Activated T-cell treated with anti-CD3 and anti-CD28 coated beads for 1 hour (primary cell): ENCODE measurements around the gene ERBB4.
"Not testable (repeated sequence)": the region's sequence is repeated elsewhere in the genome, so short reads cannot be mapped to it uniquely, and the experiment has no call there.

Experiments
- DNase-seq: peaks from one replicate; pipeline ENCODE4 v3.0.0-alpha.2; 2020; ENCODE audit warnings: low read depth

The ERBB4 gene

DNA sequence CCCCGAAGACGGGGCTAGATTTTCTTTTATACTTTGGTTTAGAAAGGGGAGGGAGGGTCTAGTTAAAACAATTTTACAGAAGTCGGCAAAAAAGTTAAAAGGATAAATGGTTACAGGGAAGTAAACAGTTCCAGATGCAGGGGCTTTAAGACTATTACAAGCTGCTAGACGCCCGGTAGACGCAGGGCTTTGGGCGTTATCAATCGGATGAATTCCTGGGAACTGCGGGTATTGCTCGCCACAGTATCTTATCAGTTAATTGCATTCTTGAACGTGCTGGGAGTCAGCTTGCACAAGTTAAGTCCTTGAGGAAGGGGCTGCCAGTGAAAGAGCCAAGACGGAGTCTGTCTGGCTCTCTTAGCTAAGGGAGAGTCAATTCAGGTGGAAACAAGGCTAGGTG lies 946.6 kb downstream of the ERBB4 start:
- DNase-seq, result not testable (repeated sequence)

DNA sequence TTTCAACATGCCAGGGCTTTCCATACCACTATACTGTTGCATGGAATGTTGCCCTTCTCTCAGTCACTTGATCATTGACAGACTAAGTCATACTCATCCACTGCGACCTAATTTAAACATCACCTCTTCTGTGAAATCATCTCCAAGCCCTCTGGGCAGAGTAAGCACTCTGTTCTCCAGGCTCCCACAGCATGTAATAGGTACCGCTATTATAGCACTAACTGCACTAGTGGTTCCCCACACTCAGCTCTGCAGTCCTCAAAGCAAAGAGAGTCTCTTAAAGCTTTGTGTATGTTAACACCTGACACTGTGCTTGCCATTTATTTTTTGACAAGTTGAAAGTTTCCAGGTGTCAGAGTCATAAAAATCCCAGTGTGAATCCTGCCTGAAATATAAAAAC lies 947.2 kb downstream of the ERBB4 start:
- no peak for DNase-seq

DNA sequence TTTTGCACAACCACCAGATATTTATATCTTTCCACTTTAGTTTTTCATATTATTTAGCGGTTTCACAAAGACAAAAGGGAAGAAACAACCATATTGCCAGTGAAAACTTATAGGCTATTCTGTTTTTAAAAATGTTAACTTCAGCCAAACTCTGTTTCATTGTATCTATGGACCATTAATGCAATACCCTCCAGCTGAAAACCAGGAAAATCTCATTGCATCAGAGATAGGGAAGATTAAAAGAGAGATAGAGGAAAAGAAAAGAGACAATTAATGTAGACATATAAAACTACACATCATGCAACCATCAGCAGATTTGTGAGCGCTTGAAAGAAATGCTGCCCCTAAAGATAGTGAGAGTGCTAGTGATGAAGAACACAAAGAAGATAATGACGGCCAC lies 970.2 kb downstream of the ERBB4 start:
- DNase-seq, result no peak

DNA sequence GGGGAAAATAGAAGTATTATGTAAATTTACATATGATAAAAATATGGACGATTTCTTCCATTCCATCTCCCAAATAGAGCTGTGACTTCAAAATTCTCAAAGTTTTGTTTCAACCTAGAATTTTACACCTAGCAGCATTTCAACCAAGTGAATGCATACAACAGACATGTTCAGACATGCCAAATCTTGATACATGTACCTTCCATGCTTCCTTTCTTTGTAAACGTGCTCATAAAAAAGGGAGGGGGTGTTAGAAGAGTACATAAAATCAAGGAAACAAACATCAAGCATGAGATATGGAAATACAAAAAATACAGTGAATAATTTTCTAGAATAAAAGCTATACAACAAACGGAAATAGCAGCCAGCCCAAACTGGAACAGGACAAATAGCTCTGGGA lies 974.2 kb downstream of the ERBB4 start:
- DNase-seq, result no peak

DNA sequence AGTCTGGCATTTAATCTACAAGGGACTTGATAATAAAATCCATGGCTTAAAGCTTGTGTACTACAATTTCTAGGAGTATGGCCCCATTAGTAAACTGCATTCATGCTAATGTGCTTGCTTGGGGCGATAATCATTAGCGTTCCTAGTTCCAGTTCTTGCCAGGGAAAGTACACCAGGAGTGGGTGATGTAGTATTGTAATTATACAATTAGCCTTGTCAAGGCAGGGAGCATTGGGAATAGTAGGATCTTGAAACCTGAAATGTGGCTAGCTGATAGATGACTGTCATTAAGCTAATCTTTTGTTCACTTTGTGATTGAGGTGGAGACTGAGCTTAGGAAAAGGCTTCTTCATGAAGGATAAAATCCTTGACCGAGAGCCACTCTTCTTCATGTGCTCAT lies 993.0 kb downstream of the ERBB4 start:
- DNase-seq, result no peak

DNA sequence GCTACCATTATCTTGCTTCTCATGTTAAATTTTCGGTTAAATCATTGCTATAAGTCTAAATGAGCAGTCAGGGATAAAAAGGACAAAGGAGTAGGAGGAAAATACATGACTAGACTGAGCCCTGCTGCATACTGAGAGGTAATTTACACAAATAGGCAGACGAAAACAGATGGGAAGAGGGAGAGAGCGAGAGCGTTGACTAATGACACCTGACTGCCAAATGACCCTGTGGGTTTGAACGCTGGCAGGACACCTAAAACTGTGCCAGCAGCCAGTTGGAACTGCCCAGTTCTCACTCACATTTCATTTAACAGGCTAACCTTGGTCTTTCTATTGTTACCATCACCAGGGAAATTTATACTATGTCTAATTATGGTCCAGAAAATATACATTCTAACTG lies 1004.0 kb downstream of the ERBB4 start:
- no peak for DNase-seq

DNA sequence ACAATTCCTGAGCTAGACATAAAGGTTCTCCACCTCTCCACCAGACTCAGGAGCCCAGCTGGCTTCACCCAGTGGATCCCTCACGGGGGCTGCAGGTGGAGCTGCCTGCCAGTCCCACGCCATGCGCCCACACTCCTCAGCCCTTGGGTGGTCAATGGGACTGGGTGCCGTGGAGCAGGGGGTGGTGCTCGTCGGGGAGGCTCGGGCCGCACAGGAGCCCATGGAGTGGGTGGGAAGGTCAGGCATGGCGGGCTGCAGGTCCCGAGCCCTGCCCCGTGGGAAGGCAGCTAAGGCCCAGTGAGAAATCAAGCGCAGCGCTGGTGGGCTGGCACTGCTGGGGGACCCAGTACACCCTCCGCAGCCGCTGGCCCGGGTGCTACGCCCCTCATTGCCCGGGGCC lies 1014.4 kb downstream of the ERBB4 start:
- DNase-seq, result not testable (repeated sequence)

DNA sequence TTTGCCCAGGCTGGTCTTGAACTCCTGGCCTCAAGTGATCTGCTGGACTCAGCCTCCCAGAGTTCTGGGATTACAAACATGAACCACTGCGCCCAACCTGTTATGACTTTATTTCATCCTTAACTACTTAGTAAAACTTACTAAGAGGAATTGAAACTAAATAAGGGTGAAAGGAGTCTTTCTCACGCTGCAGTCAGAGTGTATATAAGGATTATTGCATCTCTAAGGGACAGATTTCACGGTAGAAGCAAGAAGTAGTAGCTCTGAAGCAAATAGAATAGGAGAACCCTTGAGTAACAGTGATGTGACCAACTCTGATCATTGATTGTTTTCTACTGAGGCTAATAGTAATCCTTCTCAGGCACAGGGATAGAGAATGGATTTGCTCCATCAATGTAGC lies 1022.1 kb downstream of the ERBB4 start:
- DNase-seq, result no peak

DNA sequence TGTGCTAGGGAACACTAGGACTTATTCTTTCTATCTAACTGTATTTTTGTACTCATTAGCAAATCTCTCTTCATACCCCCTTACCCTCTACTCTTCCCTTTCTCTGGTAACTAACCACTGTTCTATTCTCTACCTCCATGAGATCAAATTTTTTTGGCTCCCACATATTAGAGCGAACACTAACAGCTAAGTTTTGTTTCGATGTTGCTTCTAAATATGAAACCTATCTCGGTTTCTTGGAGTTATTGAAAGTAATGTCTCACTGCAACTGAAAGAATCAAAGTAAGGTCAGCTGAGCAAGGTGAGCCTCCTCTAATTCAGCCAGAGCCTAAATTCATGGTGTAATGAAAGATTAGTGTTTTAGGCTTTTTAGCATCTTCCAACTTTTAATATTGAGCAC lies 1024.6 kb downstream of the ERBB4 start:
- DNase-seq, result no peak

DNA sequence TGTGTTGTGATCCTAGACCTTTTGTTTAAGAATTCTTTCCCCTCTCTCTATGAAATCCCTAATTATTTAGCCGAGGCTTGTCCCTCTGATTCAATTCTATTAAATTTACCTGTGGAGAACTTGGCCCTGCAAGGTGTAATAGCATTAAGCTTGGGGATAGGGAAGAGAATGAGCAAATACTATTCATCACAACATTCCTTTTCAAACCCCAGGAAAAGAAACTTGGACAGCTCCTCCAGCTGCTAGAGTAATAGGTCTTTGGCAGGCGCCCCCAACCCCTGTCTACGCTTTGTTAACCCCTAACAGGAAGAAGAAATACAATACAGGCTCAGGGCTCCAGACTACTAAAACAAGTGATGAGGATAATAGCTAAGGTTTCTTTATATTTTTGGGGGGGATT lies 1025.2 kb downstream of the ERBB4 start:
- no peak for DNase-seq

DNA sequence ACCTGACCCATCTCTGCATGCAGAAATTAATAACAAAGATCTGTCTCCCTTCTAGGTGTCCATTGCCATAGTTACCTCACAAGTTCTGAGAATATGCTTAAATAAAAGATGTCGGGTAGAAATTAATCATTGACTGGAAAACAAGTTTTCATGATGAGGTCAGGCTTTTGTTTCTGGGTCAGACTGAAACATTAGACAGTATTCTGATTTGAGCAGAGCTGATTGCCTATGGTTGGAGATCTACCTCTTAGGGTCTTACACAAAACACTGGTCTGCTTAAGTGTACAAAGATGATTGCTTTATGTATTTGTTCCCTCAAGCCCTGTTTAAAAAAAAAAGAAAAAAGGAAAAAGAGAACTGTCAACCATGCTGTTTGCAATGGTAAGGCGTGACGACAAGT lies 1025.8 kb downstream of the ERBB4 start:
- no peak for DNase-seq

DNA sequence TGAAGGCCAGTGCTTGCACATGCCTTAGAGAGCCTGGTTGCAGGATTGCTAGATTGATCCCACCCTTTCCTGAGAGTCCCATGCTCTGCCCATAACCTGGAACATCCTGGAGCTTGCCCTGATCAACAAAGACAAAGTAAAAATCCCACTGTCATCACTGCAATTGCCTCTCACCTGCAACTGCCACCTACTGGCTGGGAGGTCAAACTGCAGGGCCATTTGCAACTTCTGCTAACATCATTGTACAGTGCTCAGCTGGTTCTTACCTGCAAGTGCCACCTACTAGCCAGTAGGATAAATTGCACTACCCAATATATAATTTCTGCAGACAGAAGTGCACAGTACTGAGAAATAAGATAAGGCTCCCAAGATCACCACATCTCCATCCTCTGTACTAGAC lies 1034.7 kb downstream of the ERBB4 start:
- DNase-seq, result no peak

DNA sequence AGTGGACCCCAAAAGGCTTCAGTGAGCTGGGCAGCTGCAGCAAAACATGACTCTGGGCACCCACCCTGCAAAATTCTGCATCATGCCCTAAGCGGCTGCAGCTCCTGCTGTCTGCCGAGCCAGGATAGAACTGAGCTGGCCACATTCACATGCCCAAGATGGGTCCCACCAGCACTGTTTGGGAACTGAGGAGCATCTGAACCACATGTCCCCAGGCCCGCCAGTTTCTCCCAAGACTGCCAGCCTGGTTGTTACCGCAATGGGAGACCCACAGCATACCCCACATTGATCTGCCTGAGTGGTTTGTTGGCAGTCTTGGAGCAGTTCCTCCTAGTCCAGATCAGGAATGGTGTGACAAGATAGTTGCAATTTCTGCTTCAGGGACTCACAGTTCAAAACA lies 1035.4 kb downstream of the ERBB4 start:
- no peak for DNase-seq

DNA sequence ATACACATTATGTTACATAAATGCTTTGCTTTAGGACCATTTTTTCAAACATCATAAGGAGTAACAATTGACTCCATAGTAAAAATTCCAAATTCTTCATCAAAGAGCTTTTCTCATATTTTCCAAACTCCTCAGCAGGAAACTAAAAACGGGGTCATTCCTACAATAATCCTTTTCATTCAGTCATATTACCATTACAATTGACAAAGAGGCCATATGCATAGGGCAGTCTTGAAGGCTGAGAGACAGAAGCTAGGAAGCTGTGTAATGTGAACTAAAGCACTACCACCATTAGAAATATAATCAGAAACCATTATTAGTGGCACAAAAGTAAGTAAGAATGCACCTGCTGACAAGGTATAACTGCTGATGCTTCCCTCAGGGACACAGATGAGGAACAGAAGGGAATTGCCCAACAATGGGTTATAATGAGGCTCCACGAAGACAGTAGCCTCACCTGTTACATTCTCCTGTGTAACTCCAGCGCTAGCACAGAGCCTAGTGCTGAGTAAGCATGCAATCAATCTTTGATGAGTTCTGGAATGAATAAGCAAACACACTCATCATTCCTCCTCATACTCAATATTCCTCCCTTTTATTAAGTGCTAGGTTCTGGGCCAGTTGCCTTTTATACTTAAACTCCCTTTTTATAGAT lies 1039.9 kb downstream of the ERBB4 start:
- DNase-seq, result no peak

DNA sequence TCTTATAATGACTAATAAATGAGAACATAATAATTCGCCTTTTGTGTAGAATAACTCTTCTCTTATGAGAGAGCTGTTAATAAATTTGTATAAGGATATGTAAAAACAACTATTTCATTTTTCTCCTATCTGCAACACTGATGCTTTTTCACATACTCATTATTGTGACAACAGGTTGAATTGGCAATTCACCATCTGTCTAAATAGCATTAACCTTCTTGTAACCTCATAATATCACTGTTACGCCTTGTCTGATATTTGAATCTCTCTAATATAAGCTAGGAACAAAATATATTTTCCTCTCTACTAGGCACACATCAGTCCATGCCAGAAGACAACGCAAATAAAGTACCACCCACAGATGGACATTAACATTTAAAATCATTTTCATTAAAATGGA lies 1043.3 kb downstream of the ERBB4 start:
- no peak for DNase-seq

DNA sequence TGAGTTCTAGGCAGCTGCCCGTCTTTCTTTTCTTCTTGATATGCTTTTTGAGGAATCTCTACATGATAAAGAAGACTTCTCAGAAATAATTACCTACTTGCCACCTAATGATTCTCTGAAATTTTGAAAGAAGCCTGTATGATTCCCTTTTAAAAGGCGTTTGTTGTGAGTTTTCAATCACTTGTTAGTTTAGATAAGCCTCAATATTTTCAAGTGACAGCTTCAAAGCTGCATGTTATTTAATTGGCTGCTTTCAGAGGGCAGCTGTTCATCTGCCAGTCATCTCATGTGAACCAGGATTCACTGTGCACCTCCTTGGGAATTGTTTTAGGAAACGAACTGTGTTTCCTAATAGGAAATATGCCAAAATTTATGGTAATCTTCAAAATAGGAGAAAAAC lies 1044.1 kb downstream of the ERBB4 start:
- no peak for DNase-seq

DNA sequence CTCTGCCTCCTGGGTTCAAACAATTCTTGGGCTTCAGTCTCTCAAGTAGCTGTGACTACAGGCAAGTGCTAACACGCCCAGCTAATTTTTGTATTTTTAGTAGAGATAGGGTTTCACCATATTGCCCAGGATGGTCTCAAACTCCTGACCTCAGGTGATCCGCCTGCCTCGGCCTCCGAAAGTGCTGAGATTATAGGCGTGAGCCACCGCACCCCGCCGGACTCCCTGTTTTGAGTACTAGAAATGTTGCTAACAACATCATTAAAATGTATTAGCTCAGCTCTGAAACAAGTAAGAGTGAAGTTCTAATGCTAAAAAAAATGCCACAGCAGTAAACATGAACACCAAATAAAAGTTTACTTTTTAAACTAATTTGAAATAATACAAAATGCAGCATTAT lies 1044.5 kb downstream of the ERBB4 start:
- DNase-seq, result no peak

DNA sequence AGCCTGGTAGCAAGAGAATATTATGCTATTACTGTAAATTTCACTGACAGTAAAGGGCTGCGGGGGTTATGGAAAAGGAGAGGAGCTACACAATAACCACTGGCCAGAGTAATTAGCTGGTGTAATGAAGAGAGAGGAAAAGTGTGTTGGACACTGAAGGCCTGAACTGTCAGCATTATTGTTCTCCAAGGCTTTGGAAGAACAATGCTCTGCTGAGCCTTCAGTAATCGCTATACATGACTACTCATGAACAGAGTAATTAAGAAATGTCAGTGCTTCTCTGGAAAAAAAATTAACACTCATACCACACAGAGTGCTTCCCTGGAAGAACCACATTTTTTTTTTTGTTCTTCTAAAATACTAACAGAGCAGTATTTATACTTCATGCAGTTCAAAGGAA lies 1050.9 kb downstream of the ERBB4 start:
- no peak for DNase-seq

DNA sequence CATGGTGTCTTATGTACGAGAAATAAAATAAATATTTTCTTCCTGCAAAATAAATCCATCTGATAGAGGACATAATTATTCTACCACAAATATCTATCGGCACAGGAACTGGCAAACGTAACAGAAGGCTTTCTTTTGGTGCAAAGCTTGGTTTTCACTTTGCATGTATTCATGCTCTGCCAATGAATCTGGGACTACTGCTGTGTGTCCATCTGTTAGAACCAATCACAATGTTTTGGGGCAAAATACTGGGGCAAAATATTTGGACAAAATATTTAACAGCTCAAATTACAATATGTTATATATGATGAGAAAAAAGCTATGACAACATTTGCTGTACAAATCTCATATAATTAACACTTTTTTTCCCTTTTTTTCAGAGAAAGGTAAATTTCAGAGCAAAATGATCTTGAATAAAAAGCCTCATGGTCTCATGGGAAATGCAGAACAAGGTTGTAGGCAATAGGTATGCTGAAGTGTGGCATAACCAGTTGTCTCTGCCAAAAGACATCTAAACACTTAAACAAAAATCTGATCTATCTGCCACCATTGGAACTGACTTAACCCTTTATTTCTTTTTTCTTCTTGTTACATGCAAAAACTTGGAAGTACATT lies 1059.0 kb downstream of the ERBB4 start:
- DNase-seq, result no peak

DNA sequence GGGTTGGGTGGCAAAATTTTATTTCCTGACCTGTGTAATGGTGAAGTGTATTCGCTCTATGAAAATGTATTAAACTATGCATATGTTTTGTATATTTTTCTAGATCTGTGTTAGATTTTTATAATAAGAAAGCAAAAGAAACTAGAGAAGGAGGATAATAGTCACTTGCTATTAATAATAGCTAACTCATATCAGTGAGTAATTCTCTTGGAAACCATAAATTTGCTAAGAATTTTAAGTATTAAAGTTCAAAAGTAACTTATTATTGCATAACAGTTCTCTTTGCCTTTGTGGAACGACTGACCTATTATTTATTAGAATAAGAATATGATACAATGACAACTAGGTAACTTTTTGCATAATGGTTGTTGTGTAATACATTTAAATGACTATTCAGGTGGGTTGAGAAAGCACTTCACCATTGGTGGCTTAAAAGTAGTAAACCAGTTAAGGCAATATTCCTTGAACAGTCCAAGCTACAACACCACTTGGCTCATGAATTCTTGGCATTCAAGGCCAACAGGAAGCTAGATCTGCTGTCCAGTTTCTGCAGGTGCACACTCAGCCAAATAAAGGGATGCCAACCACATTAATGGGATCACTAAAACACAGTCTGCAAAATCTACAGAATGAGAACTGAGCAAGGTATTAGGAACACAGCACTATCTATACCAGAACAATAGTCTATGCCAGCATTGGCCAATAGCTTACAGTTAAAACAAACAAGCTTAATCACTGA lies 1060.9 kb downstream of the ERBB4 start:
- DNase-seq, result no peak

DNA sequence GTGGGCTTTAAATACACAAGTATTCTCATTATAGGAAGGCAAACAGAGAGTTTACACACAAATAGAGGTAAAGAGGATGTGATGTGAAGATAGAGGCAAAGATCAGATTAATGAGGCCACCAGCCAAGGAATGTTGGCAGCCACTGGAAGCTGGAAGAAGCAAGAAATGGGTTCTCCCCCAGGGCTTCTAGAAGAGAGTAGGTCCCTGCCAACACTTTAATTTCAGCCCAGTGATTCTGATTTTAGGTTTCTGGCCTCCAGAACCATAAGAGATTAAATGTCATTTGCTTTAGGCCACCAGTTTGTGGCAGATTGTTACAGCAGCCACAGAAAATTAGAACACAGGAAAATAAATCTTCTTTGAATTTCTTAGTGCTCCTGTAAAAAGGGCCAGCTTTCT lies 1065.5 kb downstream of the ERBB4 start:
- no peak for DNase-seq

DNA sequence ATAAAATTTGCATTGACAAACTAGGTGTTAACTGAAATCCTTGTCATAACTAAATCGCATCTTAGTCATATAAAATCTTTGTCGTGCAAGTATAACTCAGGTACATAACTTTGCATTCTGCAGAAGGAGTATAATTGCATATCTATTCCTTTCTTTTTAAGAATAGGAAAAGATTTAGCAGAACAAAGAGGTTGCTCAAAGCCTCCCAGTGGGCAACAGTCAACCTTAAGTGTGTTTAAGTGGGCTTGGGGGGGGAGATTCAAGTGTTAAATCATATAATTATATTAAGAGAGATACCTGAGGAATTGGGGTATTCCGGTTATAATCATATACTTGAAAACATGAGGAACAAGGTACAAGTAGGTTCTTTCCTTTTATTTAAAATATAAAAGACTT lies 1068.9 kb downstream of the ERBB4 start:
- DNase-seq, result no peak

DNA sequence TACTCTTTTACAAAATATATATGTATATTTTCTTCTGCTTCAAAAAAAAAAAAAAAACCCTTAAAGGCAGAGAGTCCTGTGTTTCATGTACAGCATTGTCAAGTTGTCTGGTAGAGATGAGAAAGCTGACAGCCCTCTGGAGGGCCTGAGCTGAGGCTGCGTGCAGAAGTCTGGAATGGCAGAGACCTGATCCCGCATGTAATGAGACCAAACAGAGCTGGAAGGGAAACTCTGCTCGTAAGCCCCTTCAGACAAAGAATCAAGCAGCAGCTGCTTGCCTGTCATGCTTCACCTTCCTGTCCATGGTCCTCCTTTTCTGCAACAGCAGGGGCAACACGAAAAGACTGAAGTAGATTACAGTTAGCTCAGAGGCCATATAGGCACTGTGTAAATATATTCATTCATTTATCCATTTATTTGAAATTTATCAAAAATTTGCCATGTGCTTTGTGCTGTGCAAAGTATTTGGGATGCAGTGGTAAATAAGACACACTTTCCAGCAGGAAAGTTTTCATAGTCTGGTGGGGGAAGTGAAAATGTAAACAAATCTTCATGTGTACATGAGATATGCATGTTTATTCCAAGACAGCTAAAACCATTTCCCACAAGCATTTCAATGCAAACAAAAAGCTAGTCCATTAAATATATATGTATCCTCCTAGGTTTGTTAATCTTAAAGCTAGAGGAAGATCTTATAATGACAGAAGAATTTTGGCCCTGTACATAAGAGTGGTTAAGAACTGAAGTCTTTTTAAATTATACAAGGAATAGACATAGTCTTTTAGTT lies 1069.5 kb downstream of the ERBB4 start:
- DNase-seq, result no peak
